ENCODE data around the gene GPR146. TPM values are rescaled to one million over a fixed set of nuclear protein-coding genes. Genes with fewer than 3 reads are reported as not detected.
A peak's percentile ranks its signal among the peaks of the same experiment; 100 is the strongest.

Gene GPR146
- total RNA-seq, 6 experiments from 2014 or later, result 13.3 to 45.3 (median 22.8) TPM

DNA sequence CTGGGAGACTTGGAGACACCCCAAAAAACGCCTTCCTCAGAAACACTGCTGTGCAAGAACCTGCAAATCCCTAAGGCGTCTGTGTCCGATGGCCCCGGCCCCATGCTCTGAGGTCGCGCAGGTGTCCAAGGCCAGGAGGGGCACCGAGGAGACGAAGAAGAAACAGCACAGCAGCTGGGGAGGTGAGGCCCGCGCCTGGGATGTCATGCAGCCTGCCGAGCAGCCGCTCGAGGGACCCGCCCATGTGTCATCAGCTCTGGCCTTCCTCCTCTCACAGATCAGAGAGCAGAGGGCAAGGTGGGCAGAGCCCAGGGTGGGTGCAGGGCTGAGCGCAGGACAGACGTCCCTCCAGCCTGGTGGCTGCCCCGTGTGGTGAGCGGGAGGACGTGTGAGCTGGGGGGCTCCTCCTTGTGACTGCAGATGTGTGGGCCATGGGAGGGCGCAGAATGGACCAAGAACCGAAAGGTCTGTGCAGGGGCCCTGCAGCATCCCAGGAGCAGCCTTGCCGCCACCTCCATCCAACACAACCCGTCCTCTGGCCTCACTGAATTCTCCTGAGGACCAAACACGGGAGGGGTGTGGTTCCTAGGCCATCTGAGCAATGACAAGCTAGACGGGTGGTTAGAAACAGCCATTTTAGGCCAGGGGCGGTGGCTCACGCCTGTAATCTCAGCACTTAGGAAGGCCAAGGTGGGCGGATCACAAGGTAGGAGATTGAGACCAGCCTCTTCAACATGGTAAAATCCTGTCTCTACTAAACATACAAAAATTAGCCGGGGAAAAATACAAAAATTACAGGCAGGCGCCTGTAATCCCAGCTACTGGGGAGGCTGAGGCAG, 30.5 kb downstream of the GPR146 start:
- H3K27ac ChIP-seq, result no peak overlapping the region
- no peak for TF ChIP-seq CTCF (IDR thresholded peaks at IDR 0.05)
- no peak for TF ChIP-seq POLR2A (IDR thresholded peaks at IDR 0.05)
- DNase-seq, result no peak
- ATAC-seq, result peak in 1 of 4 donors; percentile 9
- H3K4me3 ChIP-seq, result no peak overlapping the region
- intact Hi-C loops (cut with DNase I), result no loop called here
- WGBS (ENCODE audit: insufficient coverage, low coverage, low lambda C conversion rate, missing lambda C conversion rate), result 87% methylated on average over 8 of the region's 30 CpGs
- H3K27me3 ChIP-seq, result no peaks in the 10 kb centered on the region
- no peaks in the 10 kb centered on the region for H3K36me3 ChIP-seq
- H3K9me3 ChIP-seq, result no peaks in the 10 kb centered on the region
- no peaks in the 10 kb centered on the region for H3K4me1 ChIP-seq

- intact Hi-C loops (cut with DNase I), result no loop called here
- no peak for TF ChIP-seq POLR2A (IDR thresholded peaks at IDR 0.05)
- no peak for TF ChIP-seq CTCF (IDR thresholded peaks at IDR 0.05)
- Histone ChIP-seq H3K4me1 (no peaks in the 10 kb centered on the region), H3K36me3 (no peaks in the 10 kb centered on the region), H3K27ac (no peak overlapping the region), H3K9me3 (no peaks in the 10 kb centered on the region), H3K27me3 (no peaks in the 10 kb centered on the region), H3K4me3 (no peak overlapping the region)
- ATAC-seq (peak in 1 of 4 donors; percentile 29), DNase-seq (peak in 1 of 3 donors; percentile 54)
- WGBS (ENCODE audit: insufficient coverage, low coverage, low lambda C conversion rate, missing lambda C conversion rate), result 80% methylated on average over 7 of the region's 27 CpGs
Observed at GRCh38 chr7:1076184-1077072, 32.1 kb downstream of the GPR146 start.

- Histone ChIP-seq H3K9me3 (no peaks in the 10 kb centered on the region), H3K27ac (no peak overlapping the region), H3K36me3 (no peaks in the 10 kb centered on the region), H3K4me1 (no peaks in the 10 kb centered on the region), H3K4me3 (no peak overlapping the region), H3K27me3 (no peaks in the 10 kb centered on the region)
- DNase-seq (no peak), ATAC-seq (no peak)
- no peak for TF ChIP-seq POLR2A (IDR thresholded peaks at IDR 0.05)
- TF ChIP-seq CTCF (IDR thresholded peaks at IDR 0.05), result no peak
- WGBS (ENCODE audit: insufficient coverage, low coverage, low lambda C conversion rate, missing lambda C conversion rate), result no CpG with 5 or more reads among the region's 11 CpGs
- intact Hi-C loops (cut with DNase I), result no loop called here
Observed at GRCh38 chr7:1078519-1078918, 34.2 kb downstream of the GPR146 start.

DNA sequence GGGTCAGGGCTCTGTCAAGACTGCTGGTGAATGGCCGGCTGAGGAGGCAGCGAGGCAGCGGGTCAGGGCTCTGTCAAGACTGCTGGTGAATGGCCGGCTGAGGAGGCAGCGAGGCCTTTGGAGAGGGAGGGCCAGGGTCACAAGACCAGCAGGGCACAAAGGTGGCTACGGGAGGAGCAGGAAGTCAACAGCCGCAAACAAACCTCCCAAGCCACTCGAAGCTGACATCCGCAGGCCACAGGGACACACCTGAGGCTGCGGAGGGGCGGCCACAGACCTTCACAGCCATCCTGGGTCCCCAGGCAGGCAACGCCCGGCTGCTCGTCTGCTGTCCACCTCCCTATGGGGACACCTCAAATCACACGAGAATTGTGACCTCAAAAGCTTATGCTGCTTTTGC, 34.6 kb downstream of the GPR146 start:
- WGBS (ENCODE audit: insufficient coverage, low coverage, low lambda C conversion rate, missing lambda C conversion rate), result 82% methylated on average over 2 of the region's 15 CpGs
- Histone ChIP-seq H3K9me3 (no peaks in the 10 kb centered on the region), H3K36me3 (no peaks in the 10 kb centered on the region), H3K4me1 (no peaks in the 10 kb centered on the region), H3K27me3 (no peaks in the 10 kb centered on the region), H3K27ac (no peak overlapping the region), H3K4me3 (no peak overlapping the region)
- ATAC-seq (no peak), DNase-seq (no peak)
- intact Hi-C loops (cut with DNase I), result no loop called here
- TF ChIP-seq CTCF (IDR thresholded peaks at IDR 0.05) (no peak), POLR2A (IDR thresholded peaks at IDR 0.05) (no peak)

Measured in right lobe of liver (tissue), 6 donors.